GM21528 (cell line): Measurements from ENCODE around the gene COMMD1.
"Not testable (repeated sequence)": the region's sequence is repeated elsewhere in the genome, so short reads cannot be mapped to it uniquely, and the experiment has no call there.

Experiments
- ATAC-seq: cut with Tn5 transposase; IDR thresholded peaks from one replicate; pipeline ENCODE4 v1.9.1; 2021; ENCODE audit warnings: mild to moderate bottlenecking, moderate library complexity; ENCODE audit not compliant: unreplicated experiment, low FRiP score

The COMMD1 gene

DNA sequence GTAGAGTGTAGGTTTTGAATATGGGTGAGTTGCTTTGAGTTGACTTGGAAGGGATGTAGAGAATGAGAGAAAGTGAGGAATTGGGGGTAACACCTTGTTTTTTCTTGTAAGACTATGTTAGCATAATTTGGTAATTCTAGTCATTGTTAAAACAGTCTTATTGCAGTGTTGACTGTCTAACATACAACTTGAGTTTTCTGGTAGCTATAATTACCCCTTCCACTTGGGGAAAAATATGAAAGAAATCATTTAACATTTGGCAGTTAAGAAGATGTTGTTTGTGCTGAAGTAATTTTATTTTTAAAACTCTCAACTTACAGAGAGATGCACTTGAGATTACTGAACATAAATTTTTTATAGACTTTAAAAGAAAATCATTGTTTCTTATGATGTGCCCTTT, 108.2 kb downstream of the COMMD1 start:
- no peak for ATAC-seq

DNA sequence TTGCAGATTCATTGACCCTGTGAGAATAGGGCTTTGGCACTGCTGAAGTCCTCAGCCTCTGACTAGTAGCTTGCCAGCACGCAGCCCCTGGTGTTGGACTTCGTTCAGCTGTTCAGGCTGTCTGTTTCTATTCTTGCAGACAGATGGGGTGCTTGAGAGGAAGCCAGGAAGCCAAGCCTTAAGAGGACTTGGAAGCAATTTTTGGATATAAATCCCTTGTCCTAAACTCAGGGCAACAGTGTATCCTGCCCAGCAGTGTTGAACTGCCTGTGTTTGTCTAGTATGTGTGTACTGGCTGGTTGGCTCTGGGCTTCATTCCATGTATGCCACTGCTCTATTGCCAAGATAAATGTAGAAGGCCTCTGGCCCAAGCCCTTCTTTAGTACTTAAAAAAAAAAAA, 108.6 kb downstream of the COMMD1 start:
- no peak for ATAC-seq

- ATAC-seq = no peak
These were observed 111.5 kb downstream of the COMMD1 start for GRCh38 chr2:62016957-62017356.

- no peak for ATAC-seq
These were observed 124.4 kb downstream of the COMMD1 start for GRCh38 chr2:62029910-62030309.

- ATAC-seq = no peak
These were observed 125.4 kb downstream of the COMMD1 start for GRCh38 chr2:62030902-62031301.

- ATAC-seq = no peak
These were observed 126.6 kb downstream of the COMMD1 start for GRCh38 chr2:62032096-62032495.

DNA sequence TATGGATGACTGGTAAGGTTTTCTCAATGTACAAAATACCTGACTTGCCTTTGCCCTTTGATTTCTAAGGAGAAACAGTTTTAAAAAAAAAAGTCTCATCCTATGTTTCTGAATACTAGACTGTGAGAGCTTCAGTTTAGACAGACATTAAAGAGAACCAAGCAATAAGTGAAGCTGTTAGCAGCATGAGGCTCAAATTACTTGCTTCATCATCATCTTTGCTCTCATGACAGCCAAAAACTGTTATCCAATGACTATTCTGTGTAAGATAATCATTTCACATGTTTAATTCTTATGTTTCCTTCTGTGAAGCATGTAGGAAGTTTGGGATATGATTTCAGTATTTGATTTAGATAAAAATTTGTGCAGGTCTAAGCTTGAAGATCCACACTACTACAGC, 129.2 kb downstream of the COMMD1 start:
- ATAC-seq = no peak

DNA sequence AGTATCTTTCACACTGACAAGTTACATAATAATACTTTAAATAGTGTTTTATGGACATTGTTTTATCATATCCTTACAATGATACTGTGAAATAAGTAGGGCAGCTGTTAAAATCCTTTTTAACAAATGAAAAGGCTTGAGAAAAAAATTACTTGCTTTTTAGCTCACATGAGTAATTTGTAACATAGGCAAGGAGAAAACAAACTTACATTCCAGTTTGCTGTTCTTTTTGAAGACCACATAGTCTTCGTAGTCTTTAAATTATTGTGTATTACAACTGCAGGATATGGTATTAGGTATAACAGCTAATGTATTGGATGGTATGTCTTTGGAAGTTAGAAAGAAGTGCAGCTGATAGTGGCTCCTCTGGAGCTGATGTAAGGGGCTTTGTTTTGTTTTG, 130.8 kb downstream of the COMMD1 start:
- no peak for ATAC-seq

DNA sequence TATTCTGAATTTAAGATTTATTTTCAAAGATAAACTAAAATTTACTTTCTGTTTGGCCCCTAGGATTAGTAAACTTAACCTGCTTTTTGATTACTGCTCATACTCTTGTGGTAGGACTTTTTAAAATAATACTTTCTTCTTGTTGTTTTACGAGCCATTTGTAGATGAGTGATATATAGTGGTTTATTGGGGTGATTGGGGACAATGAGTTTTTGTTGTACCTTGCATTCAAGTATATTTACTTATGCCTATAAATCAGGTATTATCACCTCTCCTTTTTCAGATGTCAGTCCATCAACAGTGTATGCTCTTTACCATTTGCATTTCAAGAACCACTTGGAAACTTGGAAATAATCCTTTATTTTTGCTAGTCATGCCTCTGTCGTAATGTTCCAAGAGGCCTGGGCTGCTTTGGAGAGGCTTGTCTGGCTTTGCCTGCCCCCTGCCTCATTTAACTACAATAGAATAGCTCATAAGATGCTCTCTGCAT, 131.3 kb downstream of the COMMD1 start:
- ATAC-seq = no peak

GRCh38 chr2:62038975-62039771, 133.7 kb downstream of the COMMD1 start:
- peak; percentile 97 for ATAC-seq

DNA sequence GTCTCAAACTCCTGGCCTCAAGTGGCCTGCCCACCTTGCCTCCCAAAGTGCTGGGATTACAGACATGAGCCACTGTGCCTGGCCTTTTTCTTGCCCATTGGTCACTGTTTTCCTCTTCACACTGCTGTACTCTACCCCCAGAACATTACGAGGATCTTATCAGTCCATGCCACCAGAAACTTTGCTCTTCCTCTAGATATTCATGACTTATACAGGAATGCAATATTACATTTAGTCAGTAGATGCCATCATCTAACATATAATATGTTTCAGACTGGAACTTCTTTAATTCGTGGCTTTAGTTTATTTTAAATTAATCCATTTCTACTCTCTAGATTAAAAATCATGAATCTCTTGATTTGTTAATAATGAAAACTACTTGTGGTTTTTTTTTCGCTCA, 135.5 kb downstream of the COMMD1 start:
- no peak for ATAC-seq

- ATAC-seq = not testable (repeated sequence)
These were observed 136.4 kb downstream of the COMMD1 start for GRCh38 chr2:62041701-62042385.

GRCh38 chr2:62042400-62042799, 136.9 kb downstream of the COMMD1 start:
- ATAC-seq = no peak

DNA sequence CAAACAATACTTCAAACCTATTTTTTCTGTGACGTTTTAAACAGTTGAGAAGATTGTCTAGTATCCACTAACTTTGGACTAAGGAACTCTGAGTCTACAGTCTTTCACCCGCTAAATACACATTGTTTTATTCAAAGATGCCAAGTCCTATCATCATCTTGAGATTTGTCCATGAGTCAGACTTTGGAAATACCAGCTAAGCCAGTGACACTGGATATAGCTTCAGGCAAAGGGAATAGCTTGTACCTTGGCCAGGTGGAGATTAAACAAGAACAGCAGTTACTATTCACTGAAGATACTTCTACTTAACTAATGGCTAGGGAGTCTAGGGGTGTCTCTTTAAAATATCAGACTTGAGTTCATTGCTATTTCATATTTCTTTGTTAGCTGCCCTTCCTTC, 137.5 kb downstream of the COMMD1 start:
- no peak for ATAC-seq

DNA sequence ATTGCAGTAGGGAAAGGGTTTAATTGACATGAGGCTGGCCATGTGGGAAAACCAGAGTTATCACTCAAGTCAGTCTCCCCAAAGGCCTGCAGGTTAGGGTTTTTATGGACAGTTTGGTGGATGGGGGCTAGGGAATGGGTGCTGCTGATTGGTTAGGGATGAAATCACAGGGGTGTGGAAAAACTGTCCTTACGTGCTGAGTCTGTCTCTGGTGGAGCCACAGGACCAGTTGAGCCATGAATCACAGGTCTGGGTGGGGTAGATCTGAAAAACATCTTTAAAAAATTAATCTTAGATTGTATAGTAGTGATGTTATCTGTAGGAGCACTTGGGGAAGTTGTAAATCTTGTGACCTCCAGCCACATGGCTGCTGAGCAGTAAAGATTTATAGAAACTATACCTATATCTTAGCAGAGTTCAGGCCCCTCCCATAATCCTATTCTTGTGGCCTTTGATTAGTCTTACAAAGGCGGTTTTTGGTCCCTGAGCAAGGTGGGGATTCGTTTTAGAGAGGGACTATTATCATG, 139.6 kb downstream of the COMMD1 start:
- ATAC-seq = no peak

GRCh38 chr2:62046141-62046540, 140.7 kb downstream of the COMMD1 start:
- no peak for ATAC-seq

- no peak for ATAC-seq
These were observed 145.1 kb downstream of the COMMD1 start for GRCh38 chr2:62050456-62051045.

GRCh38 chr2:62054029-62054791, 148.7 kb downstream of the COMMD1 start:
- no peak for ATAC-seq

DNA sequence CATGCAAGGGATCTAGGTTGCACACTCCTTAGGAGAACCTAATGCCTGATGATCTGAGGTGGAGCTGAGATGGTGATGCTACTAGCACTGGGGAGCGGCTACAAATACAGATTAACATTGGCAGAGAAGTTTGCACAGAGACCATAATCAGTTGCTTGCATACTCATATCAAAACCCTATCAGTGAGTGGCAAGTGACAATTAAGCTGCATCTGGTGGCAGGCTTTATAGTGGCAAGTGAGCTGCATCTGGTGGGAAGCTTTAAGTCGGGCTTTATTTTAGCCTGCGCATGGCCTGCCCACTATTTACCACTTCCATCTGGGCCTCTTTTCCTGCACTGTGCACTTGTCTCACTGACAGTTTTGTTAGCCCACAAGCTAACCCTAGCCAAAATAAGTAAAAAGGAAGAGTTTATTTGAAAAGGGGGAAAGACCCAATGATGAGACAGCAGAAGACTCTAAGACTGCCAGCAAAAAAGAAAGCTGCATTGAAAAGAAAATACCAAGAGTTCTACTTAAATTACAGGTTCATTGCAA, 149.5 kb downstream of the COMMD1 start:
- no peak for ATAC-seq

- no peak for ATAC-seq
These were observed 150.4 kb downstream of the COMMD1 start for GRCh38 chr2:62055724-62056336.
